H9 (cell line): ENCODE results near the gene RFT1. TPM values are rescaled to one million over a fixed set of nuclear protein-coding genes. Genes with fewer than 3 reads are reported as not detected.

Experiments used
- DNase-seq: peaks from one replicate; pipeline ENCODE4 v3.0.0-alpha.2; 2017
- H2AFZ ChIP-seq: one replicate; pipeline ENCODE4 v1.6.1; 2013; ENCODE audit warnings: mild to moderate bottlenecking, low read length, control low read depth, moderate library complexity
- H2AK5ac ChIP-seq: 2 replicates; pipeline ENCODE4 v1.6.1; 2013; ENCODE audit warnings: low read length, control low read depth, mixed read lengths; ENCODE audit not compliant: insufficient read length
- H2BK120ac ChIP-seq: one replicate; pipeline ENCODE4 v1.6.1; 2013; ENCODE audit warnings: low read depth, mild to moderate bottlenecking, low read length, control low read depth, inconsistent platforms; ENCODE audit not compliant: poor library complexity, severe bottlenecking
- H2BK12ac ChIP-seq: 2 replicates; pipeline ENCODE4 v1.6.1; 2013; ENCODE audit warnings: low read length, control low read depth, mixed read lengths, low read depth; ENCODE audit not compliant: insufficient read length
- H2BK15ac ChIP-seq: 2 replicates; pipeline ENCODE4 v1.6.1; 2013; ENCODE audit warnings: low read depth, low read length, control low read depth
- H2BK20ac ChIP-seq: one replicate; pipeline ENCODE4 v1.6.1; 2013; ENCODE audit warnings: low read depth, mild to moderate bottlenecking, low read length, control low read depth, inconsistent platforms; ENCODE audit not compliant: poor library complexity, severe bottlenecking
- H2BK5ac ChIP-seq: 2 replicates; pipeline ENCODE4 v1.6.1; 2013; ENCODE audit warnings: low read length, control low read depth, mixed read lengths; ENCODE audit not compliant: insufficient read length
- H3K14ac ChIP-seq: 2 replicates; pipeline ENCODE4 v1.6.1; 2013; ENCODE audit warnings: low read length, control low read depth; ENCODE audit not compliant: insufficient read depth
- H3K18ac ChIP-seq: 2 replicates; pipeline ENCODE4 v1.6.1; 2013; ENCODE audit warnings: low read depth, mild to moderate bottlenecking, mixed read lengths, low read length, control low read depth; ENCODE audit not compliant: insufficient read length
- H3K23ac ChIP-seq: 2 replicates; pipeline ENCODE4 v1.6.1; 2013; ENCODE audit warnings: low read length, control low read depth, mixed read lengths, low read depth; ENCODE audit not compliant: insufficient read length
- H3K23me2 ChIP-seq: 2 replicates; pipeline ENCODE4 v1.6.1; 2013; ENCODE audit warnings: low read depth, mild to moderate bottlenecking, mixed read lengths, low read length, control low read depth; ENCODE audit not compliant: insufficient read length, poor library complexity, severe bottlenecking
- H3K27ac ChIP-seq: 2 replicates; pipeline ENCODE4 v1.5.1; 2013; ENCODE audit warnings: low read length, control low read depth, mixed read lengths, low read depth; ENCODE audit not compliant: insufficient read length
- H3K27me3 ChIP-seq: 2 replicates; pipeline ENCODE4 v1.6.1; 2013; ENCODE audit warnings: low read length, control low read depth, inconsistent platforms; ENCODE audit not compliant: insufficient read depth
- H3K4ac ChIP-seq: 2 replicates; pipeline ENCODE4 v1.6.1; 2013; ENCODE audit warnings: low read depth, mild to moderate bottlenecking, control low read depth, inconsistent platforms, low read length, moderate library complexity
- H3K4me1 ChIP-seq: 2 replicates; pipeline ENCODE4 v1.6.1; 2013; ENCODE audit warnings: low read length, control low read depth, inconsistent platforms; ENCODE audit not compliant: insufficient read depth
- H3K4me2 ChIP-seq: 2 replicates; pipeline ENCODE4 v1.6.1; 2013; ENCODE audit warnings: low read length, control low read depth, mixed read lengths; ENCODE audit not compliant: insufficient read length, insufficient read depth
- H3K56ac ChIP-seq: 2 replicates; pipeline ENCODE4 v1.6.1; 2013; ENCODE audit warnings: low read depth, mild to moderate bottlenecking, mixed read lengths, low read length, control low read depth; ENCODE audit not compliant: insufficient read length
- H3K79me1 ChIP-seq: 2 replicates; pipeline ENCODE4 v1.6.1; 2013; ENCODE audit warnings: low read depth, mild to moderate bottlenecking, moderate library complexity, low read length, control low read depth, inconsistent platforms; ENCODE audit not compliant: insufficient read depth, poor library complexity, severe bottlenecking
- H3K79me2 ChIP-seq: 2 replicates; pipeline ENCODE4 v1.6.1; 2013; ENCODE audit warnings: low read length, control low read depth, inconsistent platforms; ENCODE audit not compliant: insufficient read depth
- H3K9ac ChIP-seq: 2 replicates; pipeline ENCODE4 v1.6.1; 2013; ENCODE audit warnings: low read length, control low read depth, mixed read lengths; ENCODE audit not compliant: insufficient read length; ENCODE audit errors: extremely low read depth
- H3K9me3 ChIP-seq: one replicate; pipeline ENCODE4 v1.6.1; 2013; ENCODE audit warnings: low read depth, low read length, inconsistent platforms; ENCODE audit not compliant: control insufficient read depth
- H3T11ph ChIP-seq: one replicate; pipeline ENCODE4 v1.6.1; 2013; ENCODE audit warnings: mild to moderate bottlenecking, low read length, control low read depth, inconsistent platforms
- H4K20me1 ChIP-seq: one replicate; pipeline ENCODE4 v1.6.1; 2013; ENCODE audit not compliant: control insufficient read depth, insufficient read length, insufficient read depth
- H4K5ac ChIP-seq: 2 replicates; pipeline ENCODE4 v1.6.1; 2013; ENCODE audit warnings: low read depth, mild to moderate bottlenecking, mixed read lengths, low read length, control low read depth; ENCODE audit not compliant: insufficient read length
- H4K8ac ChIP-seq: replicated peaks from 2 replicates; pipeline ENCODE4 v1.6.1; 2013; ENCODE audit warnings: low read length, control low read depth, mixed read lengths, low read depth; ENCODE audit not compliant: insufficient read length
- H4K91ac ChIP-seq: 2 replicates; pipeline ENCODE4 v1.6.1; 2013; ENCODE audit warnings: low read depth, mild to moderate bottlenecking, moderate library complexity, mixed read lengths, low read length, control low read depth; ENCODE audit not compliant: insufficient read length
- H3K27ac Mint-ChIP-seq, 3 experiments: 2 replicates in 2 of 3; 3 replicates in 1 of 3; pipeline ENCODE4 v1.8.0; 2020 to 2021; ENCODE audit warnings: mixed read lengths in 3 of 3, mild to moderate bottlenecking in 1 of 3, moderate library complexity in 1 of 3
- H3K27me3 Mint-ChIP-seq: 2 replicates; pipeline ENCODE4 v1.8.0; 2021; ENCODE audit warnings: low read depth, mild to moderate bottlenecking, moderate library complexity, mixed read lengths
- H3K36me3 Mint-ChIP-seq, 3 experiments: 2 replicates in 2 of 3; 3 replicates in 1 of 3; pipeline ENCODE4 v1.8.0; 2020 to 2021; ENCODE audit warnings: low read depth in 3 of 3, mixed read lengths in 3 of 3; ENCODE audit not compliant: insufficient read depth in 1 of 3
- H3K4me1 Mint-ChIP-seq, 2 experiments: 2 replicates each; pipeline ENCODE4 v1.8.0; 2020; ENCODE audit warnings: mixed read lengths in 2 of 2
- H3K4me3 Mint-ChIP-seq, 2 experiments: 2 replicates in 1 of 2; 3 replicates in 1 of 2; pipeline ENCODE4 v1.8.0; 2020 to 2021; ENCODE audit warnings: mild to moderate bottlenecking in 2 of 2, mixed read lengths in 2 of 2, moderate library complexity in 1 of 2
- H3K9me3 Mint-ChIP-seq, 2 experiments: 2 replicates in 1 of 2; 3 replicates in 1 of 2; pipeline ENCODE4 v1.8.0; 2020; ENCODE audit warnings: mild to moderate bottlenecking in 2 of 2, mixed read lengths in 2 of 2, moderate library complexity in 1 of 2
- WGBS: extraction: QIAGEN DNeasy Blood & Tissue Kit; methylation state at CpG from one replicate; pipeline ENCODE4 v1.1.7; 2013; ENCODE audit warnings: missing lambda C conversion rate, low lambda C conversion rate, mixed read lengths; ENCODE audit not compliant: insufficient read length; ENCODE audit errors: extremely low coverage; 5-methylcytosine and 5-hydroxymethylcytosine counted together
- total RNA-seq: library from RNA; stranded (reverse); gene quantifications from 2 replicates; pipeline ENCODE4 v1.2.1, GENCODE V29; 2021
- TF ChIP-seq, protein P1 (sequence below): fragments of 200-600 bp; sonication (generic); conservative IDR thresholded peaks from 3 replicates; pipeline ENCODE4 v1.8.0; 2021; ENCODE audit warnings: antibody characterized with exemption, mild to moderate bottlenecking

Gene RFT1
- total RNA-seq, 1 experiment from 2014 or later: 24.1 TPM

DNA sequence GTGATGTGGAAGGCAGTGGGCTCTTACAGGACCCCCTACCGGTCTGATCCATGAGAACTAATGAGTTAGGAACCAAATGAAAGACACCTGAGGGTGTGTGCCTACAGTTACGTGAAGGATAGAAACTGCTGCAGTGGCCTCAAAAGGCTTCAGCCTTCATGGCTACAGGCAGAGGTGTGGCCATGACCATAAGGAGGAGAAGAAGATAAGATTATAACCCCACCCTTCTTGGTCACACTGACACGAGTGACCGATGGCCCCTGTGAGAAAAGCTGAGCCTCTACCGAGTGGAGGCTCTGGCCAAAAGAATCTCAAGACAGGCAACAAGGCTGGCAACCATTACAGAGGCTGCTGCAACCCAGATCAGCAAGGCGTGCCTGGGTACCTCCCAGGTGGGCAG lies 6.3 kb downstream of the RFT1 start:
- H4K91ac ChIP-seq: no peak overlapping the region
- H3K9me3 Mint-ChIP-seq: no peaks in the 10 kb centered on the region
- H3K79me2 ChIP-seq: no peaks in the 10 kb centered on the region
- H3K36me3 Mint-ChIP-seq: peaks cover 15 to 61% (median 56%) of the 10 kb centered on the region in 3 experiments; a peak in 6 of 7 replicates
- no peak overlapping the region for H3K18ac ChIP-seq
- H3K4me1 Mint-ChIP-seq: no peaks in the 10 kb centered on the region
- no peak overlapping the region for H2BK120ac ChIP-seq
- no peak overlapping the region for H3K4ac ChIP-seq
- H3K27me3 Mint-ChIP-seq: no peaks in the 10 kb centered on the region
- H2AFZ ChIP-seq: no peak overlapping the region
- no peak overlapping the region for H3K23ac ChIP-seq
- H3K79me1 ChIP-seq: no peaks in the 10 kb centered on the region
- no peak overlapping the region for H2BK5ac ChIP-seq
- H2BK12ac ChIP-seq: no peak overlapping the region
- no peaks in the 10 kb centered on the region for H3K27me3 ChIP-seq
- H3K27ac Mint-ChIP-seq: no peak overlapping the region
- no peak overlapping the region for H2BK15ac ChIP-seq
- H3K9ac ChIP-seq: no peak overlapping the region
- no peak overlapping the region for H4K8ac ChIP-seq
- H3K23me2 ChIP-seq: no peaks in the 10 kb centered on the region
- H4K5ac ChIP-seq: no peak overlapping the region
- H3K4me3 Mint-ChIP-seq: no peak overlapping the region
- no peak for DNase-seq
- H3K56ac ChIP-seq: no peak overlapping the region
- no peak overlapping the region for H3T11ph ChIP-seq
- H2AK5ac ChIP-seq: no peak overlapping the region
- TF ChIP-seq, protein P1, sequence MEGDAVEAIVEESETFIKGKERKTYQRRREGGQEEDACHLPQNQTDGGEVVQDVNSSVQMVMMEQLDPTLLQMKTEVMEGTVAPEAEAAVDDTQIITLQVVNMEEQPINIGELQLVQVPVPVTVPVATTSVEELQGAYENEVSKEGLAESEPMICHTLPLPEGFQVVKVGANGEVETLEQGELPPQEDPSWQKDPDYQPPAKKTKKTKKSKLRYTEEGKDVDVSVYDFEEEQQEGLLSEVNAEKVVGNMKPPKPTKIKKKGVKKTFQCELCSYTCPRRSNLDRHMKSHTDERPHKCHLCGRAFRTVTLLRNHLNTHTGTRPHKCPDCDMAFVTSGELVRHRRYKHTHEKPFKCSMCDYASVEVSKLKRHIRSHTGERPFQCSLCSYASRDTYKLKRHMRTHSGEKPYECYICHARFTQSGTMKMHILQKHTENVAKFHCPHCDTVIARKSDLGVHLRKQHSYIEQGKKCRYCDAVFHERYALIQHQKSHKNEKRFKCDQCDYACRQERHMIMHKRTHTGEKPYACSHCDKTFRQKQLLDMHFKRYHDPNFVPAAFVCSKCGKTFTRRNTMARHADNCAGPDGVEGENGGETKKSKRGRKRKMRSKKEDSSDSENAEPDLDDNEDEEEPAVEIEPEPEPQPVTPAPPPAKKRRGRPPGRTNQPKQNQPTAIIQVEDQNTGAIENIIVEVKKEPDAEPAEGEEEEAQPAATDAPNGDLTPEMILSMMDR: no peak
- no peak overlapping the region for H2BK20ac ChIP-seq
- H3K9me3 ChIP-seq: no peaks in the 10 kb centered on the region
- no peak overlapping the region for H3K4me2 ChIP-seq
- H3K14ac ChIP-seq: no peak overlapping the region
- H3K4me1 ChIP-seq: no peaks in the 10 kb centered on the region
- H4K20me1 ChIP-seq: no peaks in the 10 kb centered on the region
- WGBS: no CpG with 5 or more reads among the region's 6 CpGs
- H3K27ac ChIP-seq: no peak overlapping the region
